Adipose tissue (tissue), 3 donors: Measurements from ENCODE around the gene OTOP3. TPM values are rescaled to one million over a fixed set of nuclear protein-coding genes. Genes with fewer than 3 reads are reported as not detected.
"Not testable (repeated sequence)": the region's sequence is repeated elsewhere in the genome, so short reads cannot be mapped to it uniquely, and the experiment has no call there.

Experiments
- H3K27ac ChIP-seq: one replicate; pipeline ENCODE4 v1.5.1; 2013; ENCODE audit warnings: low read depth, low read length
- WGBS, 3 donors: extraction: QIAGEN DNeasy Blood & Tissue Kit; methylation state at CpG; one replicate each; pipeline ENCODE4 v1.1.7; 2013; 5-methylcytosine and 5-hydroxymethylcytosine counted together
- polyA plus RNA-seq, 3 donors: library from polyadenylated mRNA; stranded (reverse); fragments of 200-250 nt; gene quantifications; one replicate each; pipeline ENCODE4 v1.2.3, GENCODE V29; 2013
- donor health status: healthy with polysubstance abuse.
- donor health status: Bipolar disorder and iron deficiency.
- donor health status: healthy.

Gene OTOP3
- polyA plus RNA-seq, 3 donors, result 0.38 TPM; not detected in 2

GRCh38 chr17:74954115-74954514 lies 18.4 kb downstream of the OTOP3 start:
- H3K27ac ChIP-seq, result no peak overlapping the region
- 90 to 93% (median 92%) methylated on average over 15 of the region's 15 CpGs for WGBS, 3 donors

- H3K27ac ChIP-seq, result no peak overlapping the region
- WGBS, 3 donors, result 61 to 82% (median 72%) methylated on average over 13 of the region's 13 CpGs
These were observed 19.1 kb downstream of the OTOP3 start for GRCh38 chr17:74954665-74955421.

- no peak overlapping the region for H3K27ac ChIP-seq
- WGBS, 3 donors, result 81 to 85% (median 81%) methylated on average over 4 of the region's 4 CpGs
These were observed 20.4 kb downstream of the OTOP3 start for GRCh38 chr17:74956093-74956492.

GRCh38 chr17:74957935-74958740 lies 22.4 kb downstream of the OTOP3 start:
- H3K27ac ChIP-seq, result no peak overlapping the region
- 45 to 52% (median 47%) methylated on average over 33 of the region's 33 CpGs for WGBS, 3 donors

- no peak overlapping the region for H3K27ac ChIP-seq
- 69 to 81% (median 77%) methylated on average over 14 of the region's 14 CpGs for WGBS, 3 donors
These were observed 24.3 kb downstream of the OTOP3 start for GRCh38 chr17:74959826-74960515.

- no peak overlapping the region for H3K27ac ChIP-seq
- 44 to 62% (median 49%) methylated on average over 19 of the region's 19 CpGs for WGBS, 3 donors
These were observed 25.1 kb downstream of the OTOP3 start for GRCh38 chr17:74960570-74961342.

GRCh38 chr17:74961657-74962350 lies 26.1 kb downstream of the OTOP3 start:
- no peak overlapping the region for H3K27ac ChIP-seq

GRCh38 chr17:74962622-74963394 lies 27.1 kb downstream of the OTOP3 start:
- WGBS, 3 donors, result 80 to 88% (median 80%) methylated on average over 17 to 18 of the region's 18 CpGs
- H3K27ac ChIP-seq, result no peak overlapping the region

More at GRCh38 chr17:74961657-74962350, 26.1 kb downstream of the OTOP3 start:
- WGBS, 3 donors, result 42 to 46% (median 45%) methylated on average over 23 of the region's 23 CpGs

GRCh38 chr17:74963656-74964055 lies 28.0 kb downstream of the OTOP3 start:
- WGBS, 3 donors, result 71 to 73% (median 72%) methylated on average over 12 of the region's 12 CpGs
- H3K27ac ChIP-seq, result no peak overlapping the region

- no peak overlapping the region for H3K27ac ChIP-seq
- 85 to 93% (median 86%) methylated on average over 11 to 12 of the region's 12 CpGs for WGBS, 3 donors
These were observed 28.6 kb downstream of the OTOP3 start for GRCh38 chr17:74964246-74964761.

GRCh38 chr17:74964988-74965622 lies 29.4 kb downstream of the OTOP3 start:
- 62 to 81% (median 72%) methylated on average over 13 to 14 of the region's 14 CpGs for WGBS, 3 donors
- H3K27ac ChIP-seq, result no peak overlapping the region

GRCh38 chr17:74968361-74968780 lies 32.7 kb downstream of the OTOP3 start:
- no peak overlapping the region for H3K27ac ChIP-seq
- WGBS, 3 donors, result 29 to 84% (median 81%) methylated on average over 5 of the region's 5 CpGs

- not testable (repeated sequence) for H3K27ac ChIP-seq
- WGBS, 3 donors, result 82 to 92% (median 86%) methylated on average over 5 of the region's 5 CpGs
These were observed 33.8 kb downstream of the OTOP3 start for GRCh38 chr17:74969501-74969900.

GRCh38 chr17:74970395-74970794 lies 34.7 kb downstream of the OTOP3 start:
- H3K27ac ChIP-seq, result no peak overlapping the region
- 37 to 74% (median 61%) methylated on average over 3 of the region's 3 CpGs for WGBS, 3 donors

GRCh38 chr17:74971069-74971841 lies 35.6 kb downstream of the OTOP3 start:
- H3K27ac ChIP-seq, result no peak overlapping the region
- WGBS, 3 donors, result 31 to 74% (median 69%) methylated on average over 8 of the region's 8 CpGs

- no peak overlapping the region for H3K27ac ChIP-seq
- 6 to 30% (median 21%) methylated on average over 7 to 9 of the region's 9 CpGs for WGBS, 3 donors
These were observed 36.1 kb downstream of the OTOP3 start for GRCh38 chr17:74971842-74972106.
